MM.1S (cell line): ENCODE measurements around the gene UBXN11.

Source experiments
- EZH2 ChIP-seq: fragments of 300-600 bp; sonication (generic); optimal IDR thresholded peaks from 2 replicates; pipeline ENCODE3; 2017; ENCODE audit warnings: low read depth, mild to moderate bottlenecking, antibody characterized with exemption, low read length, mixed read lengths
- TF ChIP-seq, protein P1 (sequence below): fragments of 300-600 bp; sonication (generic); IDR thresholded peaks from 2 replicates; pipeline ENCODE4 v1.5.1; 2016; ENCODE audit warnings: antibody characterized with exemption, low read length, mixed read lengths

GRCh38 chr1:26252718-26253117 is 53.7 kb downstream of the UBXN11 start:
- TF ChIP-seq EZH2: no peak
- TF ChIP-seq, protein P1, sequence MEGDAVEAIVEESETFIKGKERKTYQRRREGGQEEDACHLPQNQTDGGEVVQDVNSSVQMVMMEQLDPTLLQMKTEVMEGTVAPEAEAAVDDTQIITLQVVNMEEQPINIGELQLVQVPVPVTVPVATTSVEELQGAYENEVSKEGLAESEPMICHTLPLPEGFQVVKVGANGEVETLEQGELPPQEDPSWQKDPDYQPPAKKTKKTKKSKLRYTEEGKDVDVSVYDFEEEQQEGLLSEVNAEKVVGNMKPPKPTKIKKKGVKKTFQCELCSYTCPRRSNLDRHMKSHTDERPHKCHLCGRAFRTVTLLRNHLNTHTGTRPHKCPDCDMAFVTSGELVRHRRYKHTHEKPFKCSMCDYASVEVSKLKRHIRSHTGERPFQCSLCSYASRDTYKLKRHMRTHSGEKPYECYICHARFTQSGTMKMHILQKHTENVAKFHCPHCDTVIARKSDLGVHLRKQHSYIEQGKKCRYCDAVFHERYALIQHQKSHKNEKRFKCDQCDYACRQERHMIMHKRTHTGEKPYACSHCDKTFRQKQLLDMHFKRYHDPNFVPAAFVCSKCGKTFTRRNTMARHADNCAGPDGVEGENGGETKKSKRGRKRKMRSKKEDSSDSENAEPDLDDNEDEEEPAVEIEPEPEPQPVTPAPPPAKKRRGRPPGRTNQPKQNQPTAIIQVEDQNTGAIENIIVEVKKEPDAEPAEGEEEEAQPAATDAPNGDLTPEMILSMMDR: no peak
